HG03175 (cell line): Measurements from ENCODE around the gene A4GNT.

ENCODE experiments used
- ATAC-seq: cut with Tn5 transposase; IDR thresholded peaks from one replicate; pipeline ENCODE4 v1.9.1; 2021; ENCODE audit warnings: mild to moderate bottlenecking, moderate library complexity; ENCODE audit not compliant: unreplicated experiment

Gene A4GNT

GRCh38 chr3:138081371-138082084, 50.7 kb downstream of the A4GNT start:
- ATAC-seq: no peak

GRCh38 chr3:138079901-138080300, 52.3 kb downstream of the A4GNT start:
- ATAC-seq: no peak

GRCh38 chr3:138078901-138079344, 53.3 kb downstream of the A4GNT start:
- no peak for ATAC-seq

- ATAC-seq: no peak
These were observed 54.1 kb downstream of the A4GNT start for GRCh38 chr3:138078096-138078495.
